Activated naive CD8-positive, alpha-beta T cell treated with anti-CD3 and anti-CD28 coated beads, Interleukin-2, amount 50 U/mL, for 24 hours (primary cell): Measurements from ENCODE around the gene SLC5A6.
"Not testable (repeated sequence)": the region's sequence is repeated elsewhere in the genome, so short reads cannot be mapped to it uniquely, and the experiment has no call there.

Experiments
- ATAC-seq: fragments of 150-1000 bp; cut with Tn5 transposase; one replicate; pipeline ENCODE4 v1.10.0; 2021
- DNase-seq: peaks from one replicate; pipeline ENCODE4 v3.0.0; 2021
- H3K27ac Mint-ChIP-seq: one replicate; pipeline ENCODE4 v1.8.0; 2021; ENCODE audit warnings: mild to moderate bottlenecking, mixed read lengths
- H3K27me3 Mint-ChIP-seq: one replicate; pipeline ENCODE4 v1.8.0; 2021; ENCODE audit warnings: mixed read lengths
- H3K36me3 Mint-ChIP-seq: one replicate; pipeline ENCODE4 v1.8.0; 2021; ENCODE audit warnings: low read depth, mixed read lengths
- H3K4me1 Mint-ChIP-seq: one replicate; pipeline ENCODE4 v1.8.0; 2021; ENCODE audit warnings: mixed read lengths
- H3K4me3 Mint-ChIP-seq: one replicate; pipeline ENCODE4 v1.8.0; 2021; ENCODE audit warnings: mild to moderate bottlenecking, moderate library complexity, mixed read lengths
- H3K9me3 Mint-ChIP-seq: one replicate; pipeline ENCODE4 v1.8.0; 2021; ENCODE audit warnings: mixed read lengths

The SLC5A6 gene

DNA sequence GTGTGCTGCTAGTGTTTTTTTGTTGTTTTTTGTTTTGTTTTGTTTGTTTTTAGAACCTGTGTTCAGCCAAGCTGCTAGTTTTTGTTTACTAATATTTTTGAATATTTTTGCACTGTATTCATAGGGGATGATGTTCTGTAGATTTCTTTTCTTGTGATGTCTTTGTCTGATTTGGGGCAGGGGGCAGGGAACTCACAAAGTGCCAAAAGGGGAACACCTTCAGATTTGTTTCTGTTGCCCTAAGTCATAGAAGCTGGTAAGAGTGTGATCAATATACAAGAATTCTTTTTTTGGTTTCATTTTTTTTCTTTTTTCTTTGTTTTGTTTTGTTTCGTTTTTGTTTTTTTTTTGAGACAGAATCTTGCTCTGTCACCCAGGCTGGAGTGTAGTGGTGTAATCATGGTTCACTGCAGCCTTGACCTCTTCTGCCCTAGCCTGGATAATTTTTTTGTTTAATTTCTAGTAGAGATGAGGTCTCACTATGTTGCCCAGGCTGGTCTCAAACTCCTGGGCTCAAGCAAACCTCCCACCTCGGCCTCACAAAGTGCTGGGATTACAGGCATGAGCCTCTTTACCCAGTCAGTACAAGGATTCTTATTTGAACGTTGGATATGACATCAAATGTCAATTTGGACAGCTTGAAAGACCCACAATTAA is 32.6 kb downstream of the SLC5A6 start:
- DNase-seq, result no peak
- ATAC-seq, result no peak
- Mint-ChIP-seq H3K9me3 (no peaks in the 10 kb centered on the region), H3K4me1 (no peaks in the 10 kb centered on the region), H3K36me3 (no peaks in the 10 kb centered on the region), H3K27me3 (peaks cover 36% of the 10 kb centered on the region), H3K4me3 (no peak overlapping the region), H3K27ac (no peak overlapping the region)

DNA sequence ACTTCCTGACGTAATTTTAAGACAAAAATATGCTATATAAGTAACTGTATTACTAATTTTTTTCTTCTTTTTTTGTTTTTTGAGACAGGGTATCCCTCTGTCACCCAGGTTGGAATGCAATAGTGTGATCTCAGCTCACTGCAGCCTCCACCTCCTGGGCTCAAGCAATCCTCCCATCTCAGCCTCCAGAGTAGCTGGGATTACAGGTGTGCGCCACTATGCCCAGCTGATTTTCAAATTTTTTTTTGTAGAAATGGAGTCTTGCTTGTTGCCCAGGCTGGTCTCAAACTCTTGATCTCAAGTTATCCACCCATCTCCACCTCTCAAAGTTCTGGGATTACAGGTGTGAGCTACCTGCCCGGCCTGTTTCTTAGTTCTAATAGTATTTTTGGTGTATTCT is 33.6 kb downstream of the SLC5A6 start:
- no peak overlapping the region for H3K27ac Mint-ChIP-seq
- H3K27me3 Mint-ChIP-seq, result peaks cover 33% of the 10 kb centered on the region
- no peaks in the 10 kb centered on the region for H3K4me1 Mint-ChIP-seq
- no peaks in the 10 kb centered on the region for H3K36me3 Mint-ChIP-seq
- DNase-seq (no peak), ATAC-seq (no peak)
- H3K9me3 Mint-ChIP-seq, result no peaks in the 10 kb centered on the region
- no peak overlapping the region for H3K4me3 Mint-ChIP-seq

DNA sequence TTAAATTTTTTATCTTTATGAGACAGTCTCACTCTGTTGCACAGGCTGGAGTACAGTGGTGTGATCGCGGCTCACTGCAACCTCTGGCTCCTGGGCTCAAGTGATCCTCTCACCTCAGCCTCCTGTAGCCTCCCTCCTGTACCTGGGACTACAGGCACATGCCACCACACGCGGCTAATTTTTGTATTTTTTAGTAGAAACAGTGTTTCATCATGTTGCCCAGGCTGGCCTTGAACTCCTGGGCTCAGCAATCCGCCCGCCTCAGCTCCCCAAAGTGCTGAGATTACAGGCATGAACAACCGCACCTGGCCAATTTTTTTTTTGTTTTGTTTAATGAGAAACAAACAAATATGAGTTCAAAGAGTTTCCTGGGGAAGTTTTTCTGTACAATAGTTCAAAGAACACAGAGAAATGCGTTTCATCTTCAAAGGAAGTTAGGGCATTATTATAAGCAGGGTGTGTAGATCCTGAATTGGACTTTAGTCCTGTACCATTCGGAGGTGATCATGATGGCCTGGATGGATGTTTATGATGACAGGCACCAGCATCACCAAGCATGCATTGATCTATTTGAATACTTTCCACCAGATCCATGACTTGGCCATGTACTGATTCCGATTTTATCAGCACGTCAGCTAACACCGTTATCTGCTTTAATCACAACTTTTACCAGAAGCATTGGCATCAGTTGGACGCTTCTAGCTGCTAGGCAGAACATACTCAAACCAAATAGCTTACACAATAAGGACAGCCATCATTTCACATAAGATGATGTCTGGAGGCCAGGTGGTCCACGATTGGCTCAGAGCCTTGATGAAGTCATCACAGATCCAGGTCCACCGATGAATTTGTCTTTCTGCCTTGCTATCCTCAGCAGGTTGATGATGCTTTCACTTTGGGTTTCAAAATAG is 34.4 kb downstream of the SLC5A6 start:
- DNase-seq (no peak), ATAC-seq (no peak)
- peaks cover 33% of the 10 kb centered on the region for H3K27me3 Mint-ChIP-seq
- H3K4me3 Mint-ChIP-seq, result no peak overlapping the region
- no peak overlapping the region for H3K27ac Mint-ChIP-seq
- no peaks in the 10 kb centered on the region for H3K4me1 Mint-ChIP-seq
- H3K36me3 Mint-ChIP-seq, result no peaks in the 10 kb centered on the region
- no peaks in the 10 kb centered on the region for H3K9me3 Mint-ChIP-seq

DNA sequence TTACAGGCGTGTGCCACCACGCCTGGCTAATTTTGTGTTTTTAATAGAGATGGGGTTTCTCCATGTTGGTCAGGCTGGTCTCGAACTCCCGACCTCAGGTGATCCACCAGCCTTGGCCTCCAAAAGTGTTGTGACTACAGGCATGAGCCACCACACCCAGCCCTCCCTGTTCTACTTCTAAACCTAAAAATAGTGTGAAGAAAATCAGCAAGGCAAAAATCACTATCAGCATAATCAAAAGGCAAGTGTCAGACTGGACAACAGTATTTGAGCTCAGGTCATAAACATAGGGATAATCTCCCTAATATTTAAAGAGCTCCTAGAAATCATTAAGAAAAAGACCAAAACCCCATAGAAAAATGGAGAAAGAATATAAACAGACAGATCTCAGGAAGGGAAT is 36.3 kb downstream of the SLC5A6 start:
- H3K27me3 Mint-ChIP-seq, result peaks cover 20% of the 10 kb centered on the region
- H3K9me3 Mint-ChIP-seq, H3K36me3 Mint-ChIP-seq, H3K27ac Mint-ChIP-seq, H3K4me1 Mint-ChIP-seq, H3K4me3 Mint-ChIP-seq, DNase-seq, ATAC-seq: not testable (repeated sequence)

DNA sequence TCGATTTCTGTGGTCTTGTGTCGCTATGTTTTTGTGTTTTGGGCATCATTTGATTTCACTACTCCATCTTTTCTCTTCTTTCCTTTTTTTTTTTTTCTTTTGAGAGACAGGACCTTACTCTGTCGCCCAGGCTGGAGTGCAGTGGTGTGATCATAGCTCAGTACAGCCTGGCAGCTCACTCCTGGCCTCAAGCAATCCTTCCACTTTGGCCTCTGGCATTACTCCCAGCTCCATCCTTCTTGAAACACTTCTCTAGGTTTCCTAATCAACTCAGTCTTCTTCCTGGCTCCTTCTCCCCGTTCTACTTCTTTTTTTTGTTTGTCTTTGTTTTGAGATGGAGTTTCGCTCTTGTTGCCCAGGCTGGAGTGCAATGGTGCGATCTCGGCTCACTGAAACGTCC is 36.7 kb downstream of the SLC5A6 start:
- H3K27ac Mint-ChIP-seq, result no peak overlapping the region
- H3K27me3 Mint-ChIP-seq, result peaks cover 24% of the 10 kb centered on the region
- H3K36me3 Mint-ChIP-seq, result no peaks in the 10 kb centered on the region
- ATAC-seq, result no peak
- no peaks in the 10 kb centered on the region for H3K9me3 Mint-ChIP-seq
- peaks cover 2% of the 10 kb centered on the region for H3K4me1 Mint-ChIP-seq
- DNase-seq, result no peak
- no peak overlapping the region for H3K4me3 Mint-ChIP-seq

DNA sequence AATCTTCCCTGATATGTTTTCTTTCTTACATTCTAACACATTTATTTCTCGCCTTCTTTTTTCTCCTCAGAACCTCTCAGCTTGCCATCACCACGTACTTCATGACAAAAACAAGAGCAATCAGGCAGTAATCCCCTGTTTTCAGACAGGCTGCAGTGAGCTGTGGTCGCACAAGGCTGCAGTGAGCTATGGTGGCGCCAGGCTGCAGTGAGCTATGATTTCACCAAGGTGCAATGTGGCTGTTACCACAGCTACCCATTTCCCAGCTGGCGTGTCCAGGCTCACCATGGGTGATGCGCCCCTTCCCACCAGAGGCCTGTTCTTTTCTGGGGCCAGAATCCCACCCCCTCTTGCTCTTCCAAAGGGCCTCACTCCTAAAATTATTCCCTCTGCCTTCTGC is 37.4 kb downstream of the SLC5A6 start:
- Mint-ChIP-seq H3K4me3 (no peak overlapping the region), H3K4me1 (peaks cover 2% of the 10 kb centered on the region), H3K27me3 (peaks cover 21% of the 10 kb centered on the region), H3K36me3 (no peaks in the 10 kb centered on the region), H3K9me3 (no peaks in the 10 kb centered on the region), H3K27ac (no peak overlapping the region)
- ATAC-seq (no peak), DNase-seq (no peak)

DNA sequence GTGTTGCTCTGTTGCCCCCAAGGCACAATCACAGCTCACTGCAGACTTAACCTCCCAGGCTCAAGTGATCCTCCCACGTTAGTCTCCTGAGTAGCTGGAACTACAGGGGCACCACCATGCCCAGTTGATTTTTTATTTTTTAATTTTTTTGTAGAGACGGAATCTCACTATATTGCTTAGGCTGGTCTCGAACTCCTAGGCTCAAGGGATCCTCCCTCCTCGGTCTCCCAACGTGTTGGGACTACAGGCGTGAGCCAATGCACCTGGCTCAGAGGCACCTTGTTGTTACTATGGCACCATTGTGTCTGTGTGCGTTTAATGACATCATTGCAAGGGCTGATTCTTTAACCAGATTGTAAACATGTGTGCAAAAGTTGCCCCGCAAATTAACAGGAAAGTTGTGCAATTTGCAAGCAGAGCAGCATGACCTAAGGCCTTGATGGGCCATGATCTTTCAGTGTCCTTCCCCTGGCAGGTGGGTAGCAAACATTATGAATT is 40.7 kb downstream of the SLC5A6 start:
- Mint-ChIP-seq H3K4me3 (no peak overlapping the region), H3K36me3 (no peaks in the 10 kb centered on the region), H3K27me3 (peaks cover 11% of the 10 kb centered on the region), H3K4me1 (peaks cover 2% of the 10 kb centered on the region), H3K9me3 (no peaks in the 10 kb centered on the region), H3K27ac (no peak overlapping the region)
- ATAC-seq (no peak), DNase-seq (no peak)

DNA sequence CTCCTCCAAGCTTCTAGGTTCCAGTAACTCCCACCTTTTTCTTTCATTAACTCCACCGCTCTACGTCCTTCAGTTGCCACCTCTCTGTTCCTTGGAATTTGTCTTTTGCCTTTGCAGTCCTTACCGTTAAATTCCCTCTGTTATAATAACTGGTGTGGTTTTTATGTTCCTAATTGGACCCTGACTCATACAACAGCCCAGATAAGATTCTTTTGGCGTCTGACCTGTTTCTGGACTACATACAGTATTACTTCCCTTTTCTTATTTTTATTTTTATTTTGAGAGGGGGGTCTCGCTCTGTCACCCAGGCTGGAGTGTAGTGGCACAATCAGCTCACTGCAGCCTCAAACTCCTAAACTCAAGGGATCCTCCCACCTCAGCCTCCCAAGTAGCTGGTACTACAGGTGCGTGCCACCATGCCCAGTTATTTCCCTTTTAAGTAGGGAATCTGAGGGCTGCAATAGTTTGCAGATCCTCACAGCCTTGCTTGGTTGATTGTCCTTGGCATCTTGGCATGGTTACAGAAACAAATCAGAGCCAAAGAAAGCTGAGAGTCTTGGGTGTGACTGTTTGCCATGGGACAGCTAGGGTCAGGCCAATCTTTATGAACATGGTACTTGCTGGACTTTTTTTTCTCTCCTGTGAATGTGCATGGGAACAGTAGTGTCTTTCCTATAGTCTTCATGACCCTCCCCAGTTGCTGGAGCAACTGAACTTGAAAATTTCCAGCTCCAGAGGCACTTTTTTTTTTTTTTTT is 41.3 kb downstream of the SLC5A6 start:
- ATAC-seq (no peak), DNase-seq (no peak)
- H3K4me3 Mint-ChIP-seq, result no peak overlapping the region
- no peak overlapping the region for H3K27ac Mint-ChIP-seq
- H3K27me3 Mint-ChIP-seq, result peaks cover 6% of the 10 kb centered on the region
- H3K36me3 Mint-ChIP-seq, result no peaks in the 10 kb centered on the region
- H3K4me1 Mint-ChIP-seq, result peaks cover 2% of the 10 kb centered on the region
- H3K9me3 Mint-ChIP-seq, result no peaks in the 10 kb centered on the region

DNA sequence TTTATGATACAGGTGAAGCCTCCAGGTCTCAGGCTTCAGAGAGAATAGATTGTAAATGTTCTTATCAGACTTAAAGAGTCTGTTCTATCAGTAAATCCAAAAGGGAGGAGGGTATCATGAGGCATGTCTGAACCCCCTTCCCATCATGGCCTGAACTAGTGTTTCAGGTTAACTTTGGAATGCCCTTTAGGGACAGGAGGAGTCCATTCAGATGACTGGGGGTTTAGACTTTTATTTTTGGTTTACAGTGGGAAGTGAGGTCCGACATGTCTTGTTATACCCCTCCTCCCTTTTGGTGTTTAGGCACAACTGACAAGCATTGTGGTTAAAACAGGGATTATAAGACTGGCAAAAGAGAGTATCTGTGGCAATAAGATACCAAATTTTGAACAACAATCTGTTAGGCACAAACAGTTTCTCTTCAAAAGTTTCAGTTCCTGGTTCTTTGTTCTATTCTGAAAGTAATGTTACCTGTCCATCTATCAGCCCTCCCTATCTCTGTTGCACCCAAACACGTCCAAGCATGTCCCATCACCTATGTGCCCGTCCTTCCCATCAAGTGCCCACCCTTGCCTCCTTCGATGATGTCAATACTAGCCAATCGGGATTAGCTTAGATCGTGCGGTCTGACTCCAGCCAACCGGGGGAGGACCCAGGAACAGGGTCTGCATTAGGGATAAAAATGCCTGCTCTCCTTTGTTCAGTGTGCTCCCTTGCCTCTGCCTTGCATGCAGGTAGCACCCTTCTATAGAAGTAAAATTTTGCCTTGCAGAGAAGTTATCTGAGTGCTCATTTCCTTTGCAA is 46.9 kb downstream of the SLC5A6 start:
- Mint-ChIP-seq H3K4me3 (no peak overlapping the region), H3K36me3 (no peaks in the 10 kb centered on the region), H3K27ac (no peak overlapping the region), H3K9me3 (no peaks in the 10 kb centered on the region), H3K27me3 (peaks cover 1% of the 10 kb centered on the region), H3K4me1 (no peaks in the 10 kb centered on the region)
- DNase-seq, result no peak
- no peak for ATAC-seq

DNA sequence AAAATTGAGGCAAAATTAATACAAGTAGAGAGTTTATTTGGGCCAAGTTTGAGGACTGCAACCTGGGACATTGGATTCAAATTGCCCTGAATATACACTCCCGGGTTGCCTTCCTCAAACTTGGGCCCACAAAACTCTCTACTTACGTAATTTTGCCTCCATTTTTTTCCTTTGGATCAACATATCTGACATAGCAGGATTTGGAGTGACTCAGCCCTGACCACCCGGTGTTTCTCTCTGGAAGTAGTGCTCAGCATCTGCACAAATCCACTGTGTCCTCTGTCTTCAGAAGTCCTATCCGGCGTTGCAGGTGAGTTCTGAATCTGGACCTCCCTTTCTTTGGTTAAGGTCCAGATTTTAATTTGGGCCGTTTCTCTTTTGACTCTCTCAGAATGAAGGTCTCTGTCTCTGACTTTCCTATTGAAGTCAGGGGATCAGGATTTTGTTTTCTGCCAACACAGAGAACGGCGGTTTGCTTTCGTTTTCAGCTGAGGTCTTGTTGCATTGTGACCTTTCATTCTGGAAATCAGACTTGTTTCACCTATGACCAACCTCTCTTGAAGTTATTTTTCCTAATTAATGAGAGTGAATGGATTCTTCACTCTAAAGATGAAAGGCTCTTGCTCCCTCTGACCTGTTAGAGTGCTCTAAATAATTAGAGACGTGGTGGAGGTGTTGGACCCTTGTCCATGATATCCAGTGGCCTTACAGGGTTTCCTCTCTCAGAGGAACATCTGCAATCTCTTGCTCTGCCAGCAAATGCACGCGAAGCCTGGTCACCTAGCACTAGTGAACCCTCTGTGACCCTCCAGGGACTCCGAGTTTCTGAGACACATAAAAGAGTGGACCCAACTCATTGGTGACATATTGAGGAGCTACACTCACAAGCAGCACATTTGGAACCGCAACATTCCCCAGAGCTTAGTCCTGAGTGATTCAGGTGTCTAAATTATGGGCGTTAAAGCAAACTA is 49.6 kb downstream of the SLC5A6 start:
- Mint-ChIP-seq H3K27me3 (no peaks in the 10 kb centered on the region), H3K4me3 (no peak overlapping the region), H3K36me3 (no peaks in the 10 kb centered on the region), H3K27ac (no peak overlapping the region), H3K4me1 (no peaks in the 10 kb centered on the region), H3K9me3 (no peaks in the 10 kb centered on the region)
- no peak for ATAC-seq
- no peak for DNase-seq

DNA sequence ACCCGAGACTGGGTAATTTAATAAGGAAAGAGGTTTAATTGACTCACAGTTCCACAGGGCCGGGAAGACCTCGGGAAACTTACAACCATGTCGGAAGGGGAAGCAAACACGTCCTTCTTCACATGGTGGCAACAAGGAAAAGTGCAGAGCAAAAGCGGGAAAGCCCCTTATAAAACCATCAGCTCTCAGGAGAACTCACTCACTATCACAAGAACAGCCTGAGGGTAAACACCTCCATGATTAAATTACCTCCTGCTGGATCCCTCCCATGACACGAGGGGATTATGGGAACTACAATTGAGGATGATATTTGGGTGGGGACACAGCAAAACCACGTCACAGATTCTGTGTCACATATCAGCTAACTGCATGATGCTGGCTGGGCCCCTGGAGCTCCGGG is 51.9 kb downstream of the SLC5A6 start:
- no peak overlapping the region for H3K27ac Mint-ChIP-seq
- H3K9me3 Mint-ChIP-seq, result no peaks in the 10 kb centered on the region
- no peak for DNase-seq
- no peaks in the 10 kb centered on the region for H3K27me3 Mint-ChIP-seq
- no peaks in the 10 kb centered on the region for H3K36me3 Mint-ChIP-seq
- no peak for ATAC-seq
- H3K4me3 Mint-ChIP-seq, result no peak overlapping the region
- no peaks in the 10 kb centered on the region for H3K4me1 Mint-ChIP-seq

DNA sequence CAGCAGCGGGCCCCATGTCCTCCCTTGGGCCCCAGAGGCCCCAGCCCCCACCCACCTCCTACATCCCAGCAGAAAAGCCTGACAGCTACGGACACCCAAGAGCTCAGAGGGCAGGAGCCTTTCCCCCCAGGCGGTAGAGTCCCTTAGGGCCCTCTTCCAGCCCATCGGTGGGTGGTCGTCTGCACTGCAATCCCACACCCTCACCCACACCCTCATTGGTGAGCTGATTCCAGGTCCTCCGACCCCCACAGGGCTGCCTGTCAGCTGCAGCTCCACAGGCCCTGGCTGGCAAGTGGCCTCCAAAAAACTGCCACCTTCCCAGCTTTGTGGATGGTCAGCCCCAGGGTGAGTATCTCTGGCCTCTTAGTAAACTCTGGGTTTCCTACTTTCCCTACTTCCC is 52.8 kb downstream of the SLC5A6 start:
- Mint-ChIP-seq H3K36me3 (no peaks in the 10 kb centered on the region), H3K27me3 (no peaks in the 10 kb centered on the region), H3K27ac (no peak overlapping the region), H3K4me1 (no peaks in the 10 kb centered on the region), H3K9me3 (no peaks in the 10 kb centered on the region), H3K4me3 (no peak overlapping the region)
- ATAC-seq (no peak), DNase-seq (no peak)

DNA sequence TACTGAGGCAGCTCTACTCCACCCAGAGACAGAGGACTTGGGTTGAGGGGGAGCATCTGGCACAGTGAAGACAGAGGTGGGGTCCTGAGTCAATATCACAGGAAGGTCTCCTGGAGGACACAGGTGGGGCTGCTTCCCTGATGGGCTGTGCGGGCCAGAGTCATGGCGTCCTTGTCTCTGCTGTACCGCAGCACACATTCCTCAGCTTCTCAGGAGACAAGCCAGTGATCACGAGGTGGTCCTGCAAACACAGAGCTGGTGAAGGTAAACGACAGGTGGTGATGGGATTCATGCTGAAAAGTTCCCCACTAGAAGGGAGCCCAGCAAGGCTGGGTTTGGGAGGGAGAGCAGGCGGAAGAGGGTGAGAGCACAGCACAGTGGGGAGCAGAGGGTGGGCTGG is 53.6 kb downstream of the SLC5A6 start:
- H3K4me1 Mint-ChIP-seq, result no peaks in the 10 kb centered on the region
- no peak for ATAC-seq

More for the DNA sequence above, 53.6 kb downstream of the SLC5A6 start:
- Mint-ChIP-seq H3K27ac (no peak overlapping the region), H3K27me3 (no peaks in the 10 kb centered on the region), H3K36me3 (no peaks in the 10 kb centered on the region), H3K9me3 (no peaks in the 10 kb centered on the region), H3K4me3 (no peak overlapping the region)
- no peak for DNase-seq
